Measurements from ENCODE around the gene DGCR6L.
"Not testable (repeated sequence)": the region's sequence is repeated elsewhere in the genome, so short reads cannot be mapped to it uniquely, and the experiment has no call there.

DGCR6L gene

DNA sequence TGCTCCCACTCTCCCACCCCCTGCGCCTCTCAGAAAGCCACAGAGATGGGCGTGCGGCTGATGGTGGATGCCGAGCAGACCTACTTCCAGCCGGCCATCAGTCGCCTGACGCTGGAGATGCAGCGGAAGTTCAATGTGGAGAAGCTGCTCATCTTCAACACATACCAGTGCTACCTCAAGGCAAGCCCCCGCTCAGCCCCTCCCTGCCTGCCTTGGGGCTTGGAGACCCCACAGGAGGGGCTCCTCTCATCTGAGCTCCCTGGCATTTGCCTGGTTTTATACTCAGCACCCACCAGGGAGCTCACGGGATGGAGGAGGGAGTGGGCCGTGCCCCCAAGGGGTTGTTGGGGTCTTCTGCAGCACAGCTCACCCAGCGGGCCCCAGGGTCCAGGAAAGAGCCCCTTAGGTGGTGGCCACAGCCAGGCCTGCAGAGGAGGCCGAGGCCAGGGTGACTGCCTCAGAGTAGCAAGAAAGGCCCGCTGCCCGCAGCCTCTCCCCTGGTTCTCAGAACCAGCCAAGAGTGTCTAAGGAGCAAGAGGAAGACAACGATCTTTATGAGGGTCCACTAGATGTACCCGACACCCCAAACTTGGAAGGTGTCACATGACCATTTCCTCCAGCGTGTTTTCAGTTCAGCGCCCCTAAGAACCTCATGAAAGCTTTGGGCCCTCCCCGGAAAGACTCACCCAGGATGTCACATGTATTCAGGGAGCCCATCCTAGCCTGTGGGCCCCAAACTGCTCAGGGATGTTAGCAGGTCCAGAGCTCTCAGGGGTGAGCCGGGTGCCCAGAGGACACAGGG, 13.0 kb downstream of the DGCR6L start:
- H3K36me3 Mint-ChIP-seq (ENCODE audit: low read depth); H3K27ac Mint-ChIP-seq; H3K9me3 Mint-ChIP-seq; H3K4me1 Mint-ChIP-seq (ENCODE audit: low read depth); H3K27me3 Mint-ChIP-seq (ENCODE audit: low read depth); H3K4me3 Mint-ChIP-seq: not testable (repeated sequence)

DNA sequence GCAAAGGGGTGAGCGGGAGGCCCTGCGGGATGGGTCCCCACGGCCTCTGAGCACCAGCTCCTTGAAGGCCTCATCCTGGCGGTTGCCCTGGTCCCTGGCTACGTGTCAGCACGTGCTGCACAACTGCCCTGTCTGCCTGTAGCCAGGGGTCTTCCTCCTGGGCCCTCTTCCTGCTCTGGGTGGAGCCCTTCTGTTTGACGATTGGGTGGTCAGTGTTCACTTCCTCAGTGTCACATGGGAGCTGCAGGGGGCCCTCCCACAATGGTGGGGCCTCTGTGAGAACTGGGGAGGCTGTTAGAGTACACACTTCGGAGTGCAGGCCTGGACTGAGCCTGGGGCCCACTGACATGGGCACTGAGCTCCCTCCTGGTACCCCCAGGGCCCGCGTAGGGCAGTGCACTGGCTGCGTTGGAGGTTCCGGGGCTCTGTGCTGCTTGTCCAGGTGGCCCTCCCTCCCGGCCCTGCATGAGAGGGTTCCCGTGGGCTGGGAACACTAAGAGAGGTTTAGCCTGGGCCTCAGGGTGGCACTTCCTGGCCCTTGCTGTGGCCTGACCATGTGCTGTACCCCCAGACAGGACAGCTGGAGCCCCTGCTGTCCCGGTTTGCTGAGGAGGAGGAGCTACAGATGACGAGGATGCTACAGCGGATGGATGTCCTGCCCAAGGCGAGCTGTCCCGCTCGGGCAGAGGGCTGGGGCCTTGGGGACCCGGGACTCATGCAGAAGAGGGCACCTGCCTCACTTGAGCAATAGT, 13.8 kb downstream of the DGCR6L start:
- no peaks in the 10 kb centered on the region for H3K9me3 Mint-ChIP-seq
- H3K27me3 Mint-ChIP-seq (ENCODE audit: low read depth) = peaks cover 12% of the 10 kb centered on the region
- H3K36me3 Mint-ChIP-seq (ENCODE audit: low read depth) = no peaks in the 10 kb centered on the region
- H3K27ac Mint-ChIP-seq = no peak overlapping the region
- H3K4me3 Mint-ChIP-seq = no peak overlapping the region
- no peaks in the 10 kb centered on the region for H3K4me1 Mint-ChIP-seq (ENCODE audit: low read depth)

DNA sequence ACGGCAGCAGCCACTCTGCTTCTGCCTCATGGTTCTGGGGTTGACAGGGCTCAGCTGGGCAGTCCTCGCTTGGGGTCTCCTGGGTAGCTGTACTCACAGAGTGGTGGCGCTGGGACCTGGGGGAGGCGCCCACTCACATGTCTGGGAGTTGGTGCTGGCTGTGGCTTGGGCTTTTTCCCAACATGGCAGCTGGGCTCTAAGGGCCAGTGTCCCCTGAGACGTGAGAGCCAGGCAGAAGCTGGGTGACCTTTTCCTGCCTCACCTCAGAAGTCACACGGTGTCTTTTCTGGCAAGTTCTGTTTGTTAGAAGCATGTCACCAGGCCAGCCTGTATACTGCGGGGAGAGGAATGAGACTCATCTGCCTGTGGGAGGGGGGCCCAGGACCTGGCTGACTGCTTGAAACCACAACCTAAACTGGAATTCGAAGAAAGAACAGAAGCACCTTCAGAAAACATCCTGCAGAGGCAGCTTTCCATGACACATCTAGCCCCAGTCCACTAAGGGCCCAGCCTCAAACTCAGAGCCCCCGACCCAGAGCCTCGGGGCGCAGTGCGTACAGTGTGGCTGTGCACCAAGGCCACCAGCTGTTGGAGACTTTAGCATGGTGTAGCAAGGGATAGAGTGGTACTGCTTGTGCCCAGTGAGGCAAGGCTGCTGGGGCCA, 14.5 kb downstream of the DGCR6L start:
- peaks cover 18% of the 10 kb centered on the region for H3K27me3 Mint-ChIP-seq (ENCODE audit: low read depth)
- H3K36me3 Mint-ChIP-seq (ENCODE audit: low read depth); H3K4me1 Mint-ChIP-seq (ENCODE audit: low read depth); H3K27ac Mint-ChIP-seq; H3K4me3 Mint-ChIP-seq; H3K9me3 Mint-ChIP-seq: not testable (repeated sequence)

DNA sequence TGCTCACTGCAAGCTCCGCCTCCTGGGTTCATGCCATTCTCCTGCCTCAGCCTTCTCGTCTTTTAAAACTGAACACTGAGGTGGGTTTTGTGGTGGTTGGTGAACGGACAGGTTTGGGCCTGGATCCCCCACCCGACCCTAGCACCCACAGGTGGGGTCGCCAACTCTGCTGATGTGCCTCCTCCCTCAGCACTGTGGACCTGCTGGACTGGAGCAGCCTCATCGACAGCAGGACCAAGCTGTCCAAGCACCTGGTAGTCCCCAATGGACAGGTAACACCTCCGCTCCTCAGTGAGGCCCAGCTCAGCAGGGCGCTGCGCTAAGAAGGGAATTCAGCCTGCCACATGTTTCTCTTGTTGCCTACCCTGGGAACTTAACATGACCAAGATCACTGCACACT, 15.2 kb downstream of the DGCR6L start:
- H3K9me3 Mint-ChIP-seq = no peaks in the 10 kb centered on the region
- H3K4me3 Mint-ChIP-seq = no peak overlapping the region
- H3K4me1 Mint-ChIP-seq (ENCODE audit: low read depth) = no peaks in the 10 kb centered on the region
- H3K36me3 Mint-ChIP-seq (ENCODE audit: low read depth) = no peaks in the 10 kb centered on the region
- H3K27ac Mint-ChIP-seq = no peak overlapping the region
- peaks cover 18% of the 10 kb centered on the region for H3K27me3 Mint-ChIP-seq (ENCODE audit: low read depth)

GRCh38 chr22:20303229-20303534, 16.7 kb downstream of the DGCR6L start:
- peaks cover 18% of the 10 kb centered on the region for H3K27me3 Mint-ChIP-seq (ENCODE audit: low read depth)
- H3K9me3 Mint-ChIP-seq; H3K27ac Mint-ChIP-seq; H3K4me1 Mint-ChIP-seq (ENCODE audit: low read depth); H3K36me3 Mint-ChIP-seq (ENCODE audit: low read depth); H3K4me3 Mint-ChIP-seq: not testable (repeated sequence)

DNA sequence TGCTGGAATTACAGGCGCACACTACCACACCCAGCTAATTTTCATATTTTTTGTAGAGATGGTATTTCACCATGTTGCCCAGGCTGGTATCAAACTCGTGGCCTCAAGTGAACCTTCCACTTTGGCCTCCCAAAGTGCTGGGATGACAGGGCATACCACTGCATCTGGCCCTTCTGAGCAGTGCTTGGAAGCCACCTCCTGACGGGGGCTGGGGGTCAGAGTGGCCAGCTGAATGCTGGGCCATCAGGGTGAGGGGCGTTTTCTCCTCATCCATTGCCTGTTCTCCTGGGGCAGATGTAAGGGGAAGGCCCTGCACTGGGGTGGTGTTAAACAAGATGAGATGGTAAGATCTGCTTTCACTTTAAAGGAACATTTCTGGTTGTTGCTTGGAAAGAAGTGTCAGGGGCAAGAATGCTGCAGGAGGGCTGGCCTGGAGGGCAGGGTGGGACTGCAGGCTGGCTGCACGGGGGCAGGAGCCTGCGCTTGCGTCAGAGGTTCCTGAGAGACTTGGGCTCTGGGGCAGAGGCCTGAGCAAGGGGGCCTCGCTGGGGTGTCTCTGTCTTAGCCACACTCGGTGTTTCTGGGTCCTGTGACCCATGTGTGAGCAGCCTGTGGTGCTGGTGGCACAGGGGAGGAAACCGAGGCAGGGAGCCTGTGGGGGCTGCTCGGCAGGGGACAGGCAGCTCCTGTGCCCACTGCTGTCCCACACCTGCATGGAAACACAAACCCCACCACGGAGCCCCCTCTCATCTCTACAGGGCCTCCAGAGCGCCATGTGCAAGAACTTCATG, 17.2 kb downstream of the DGCR6L start:
- no peaks in the 10 kb centered on the region for H3K36me3 Mint-ChIP-seq (ENCODE audit: low read depth)
- H3K4me1 Mint-ChIP-seq (ENCODE audit: low read depth) = peaks cover 3% of the 10 kb centered on the region
- H3K27me3 Mint-ChIP-seq (ENCODE audit: low read depth) = peaks cover 22% of the 10 kb centered on the region
- H3K4me3 Mint-ChIP-seq = no peak overlapping the region
- H3K27ac Mint-ChIP-seq = no peak overlapping the region
- H3K9me3 Mint-ChIP-seq = no peaks in the 10 kb centered on the region

GRCh38 chr22:20299746-20300136, 20.1 kb downstream of the DGCR6L start:
- H3K9me3 Mint-ChIP-seq = no peaks in the 10 kb centered on the region
- H3K4me1 Mint-ChIP-seq (ENCODE audit: low read depth) = peaks cover 3% of the 10 kb centered on the region
- peak overlapping the region; percentile 51 for H3K4me3 Mint-ChIP-seq
- H3K36me3 Mint-ChIP-seq (ENCODE audit: low read depth) = no peaks in the 10 kb centered on the region
- no peak overlapping the region for H3K27ac Mint-ChIP-seq
- H3K27me3 Mint-ChIP-seq (ENCODE audit: low read depth) = peaks cover 31% of the 10 kb centered on the region

DNA sequence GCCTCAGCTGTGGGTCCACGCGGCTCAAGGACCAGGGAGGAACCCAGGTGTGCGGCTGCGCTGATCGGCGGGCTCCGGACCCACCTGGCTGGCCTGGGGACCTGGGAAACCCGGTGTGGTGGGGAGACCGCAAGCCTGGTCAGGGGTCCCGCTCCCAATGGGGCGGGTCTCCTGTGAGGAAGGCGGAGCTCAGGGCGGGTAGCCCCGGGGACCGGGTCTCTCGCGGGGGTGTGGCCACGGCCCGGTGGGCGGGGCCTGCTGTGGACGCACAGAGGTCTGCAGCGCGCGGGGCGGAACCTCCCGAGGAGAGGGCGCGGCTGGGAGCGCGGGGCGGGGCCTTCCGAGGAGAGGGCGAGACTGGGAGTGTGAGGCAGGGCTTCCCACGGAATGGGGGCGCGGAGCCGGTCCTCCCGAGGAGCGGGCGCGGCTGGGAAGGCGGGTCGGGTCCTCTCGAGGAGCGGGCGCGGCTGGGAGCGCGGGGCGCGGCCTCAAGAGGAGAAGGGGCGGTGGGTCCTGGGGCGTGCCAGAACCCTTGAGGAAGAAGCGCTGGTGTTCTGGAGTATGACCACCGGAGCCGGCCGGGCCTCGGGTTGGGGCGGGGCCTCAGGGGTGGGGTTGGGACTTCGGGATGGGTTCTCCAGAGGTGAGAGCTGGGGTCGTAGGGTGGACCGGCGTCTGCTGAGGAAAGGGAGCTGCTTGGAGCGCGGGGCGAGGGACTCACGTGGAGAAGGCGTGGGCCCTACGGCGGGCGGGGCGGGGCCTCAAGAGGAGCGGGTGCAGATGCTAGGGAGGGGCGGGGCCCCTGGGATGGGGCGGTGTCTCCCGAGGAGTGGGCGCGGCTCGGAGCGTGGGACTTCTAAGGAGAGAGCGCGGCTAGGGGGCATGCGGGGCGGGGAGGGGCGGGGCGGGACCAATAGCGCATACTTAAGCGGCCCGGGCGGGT, 20.8 kb downstream of the DGCR6L start:
- Mint-ChIP-seq H3K4me1 (ENCODE audit: low read depth) (peaks cover 3% of the 10 kb centered on the region), H3K4me3 (peak overlapping the region; percentile 74), H3K9me3 (no peaks in the 10 kb centered on the region)

GRCh38 chr22:20298110-20298802, 21.6 kb downstream of the DGCR6L start:
- H3K4me1 Mint-ChIP-seq (ENCODE audit: low read depth) = peaks cover 3% of the 10 kb centered on the region
- H3K27ac Mint-ChIP-seq = no peak overlapping the region
- H3K36me3 Mint-ChIP-seq (ENCODE audit: low read depth) = no peaks in the 10 kb centered on the region
- no peaks in the 10 kb centered on the region for H3K9me3 Mint-ChIP-seq
- H3K27me3 Mint-ChIP-seq (ENCODE audit: low read depth) = peaks cover 31% of the 10 kb centered on the region
- peak overlapping the region; percentile 69 for H3K4me3 Mint-ChIP-seq

More for the DNA sequence above, 20.8 kb downstream of the DGCR6L start:
- H3K27ac Mint-ChIP-seq = peak overlapping the region; percentile 11
- peaks cover 31% of the 10 kb centered on the region for H3K27me3 Mint-ChIP-seq (ENCODE audit: low read depth)
- H3K36me3 Mint-ChIP-seq (ENCODE audit: low read depth) = no peaks in the 10 kb centered on the region

- Mint-ChIP-seq H3K4me1 (ENCODE audit: low read depth) (peaks cover 3% of the 10 kb centered on the region), H3K9me3 (no peaks in the 10 kb centered on the region), H3K36me3 (ENCODE audit: low read depth) (no peaks in the 10 kb centered on the region), H3K27me3 (ENCODE audit: low read depth) (peaks cover 28% of the 10 kb centered on the region), H3K4me3 (peak overlapping the region; percentile 69), H3K27ac (no peak overlapping the region)
Observed at GRCh38 chr22:20297414-20298109, 22.3 kb downstream of the DGCR6L start.

GRCh38 chr22:20296598-20296997, 23.3 kb downstream of the DGCR6L start:
- H3K9me3 Mint-ChIP-seq = no peaks in the 10 kb centered on the region

DNA sequence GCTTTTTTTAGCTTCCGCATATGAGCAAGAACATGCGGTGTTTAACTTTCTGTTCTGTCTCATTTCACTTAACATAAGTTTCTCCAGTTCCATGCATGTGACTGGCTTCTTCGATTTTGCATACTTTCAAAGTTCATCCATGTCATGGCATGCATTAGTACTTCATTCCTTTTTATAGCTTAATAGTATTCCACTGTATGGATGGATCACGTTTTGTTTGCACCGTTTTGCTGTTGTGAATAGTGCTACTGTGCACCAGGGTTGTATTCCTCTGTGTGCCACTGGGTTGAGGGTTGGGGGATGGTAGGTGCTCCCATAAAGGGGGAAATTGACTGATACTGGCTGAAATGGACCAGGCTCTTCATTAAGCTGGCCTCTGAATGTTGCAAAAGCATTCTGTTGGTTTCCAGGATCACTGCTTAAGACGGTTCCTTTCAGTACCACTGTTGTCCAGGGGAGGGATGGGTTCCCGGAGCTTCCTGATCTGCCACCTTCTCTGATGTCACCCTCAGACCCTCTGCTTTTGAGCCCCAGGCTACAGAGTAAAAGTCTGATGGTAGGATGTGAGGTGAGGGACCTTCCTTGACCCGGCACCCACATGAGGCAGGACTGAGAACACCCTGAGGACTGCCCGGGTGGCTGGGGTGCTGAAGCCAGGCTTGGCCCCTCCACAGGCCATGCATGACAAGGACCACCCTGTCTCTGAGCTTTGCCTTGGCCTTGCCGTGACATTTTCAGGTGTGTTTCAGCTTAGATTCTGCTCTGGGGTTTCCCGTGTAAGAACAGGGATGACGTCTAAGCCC, 24.4 kb downstream of the DGCR6L start:
- no peak overlapping the region for H3K4me3 Mint-ChIP-seq
- peaks cover 13% of the 10 kb centered on the region for H3K27me3 Mint-ChIP-seq (ENCODE audit: low read depth)
- H3K27ac Mint-ChIP-seq = no peak overlapping the region
- no peaks in the 10 kb centered on the region for H3K9me3 Mint-ChIP-seq
- H3K36me3 Mint-ChIP-seq (ENCODE audit: low read depth) = no peaks in the 10 kb centered on the region
- peaks cover 3% of the 10 kb centered on the region for H3K4me1 Mint-ChIP-seq (ENCODE audit: low read depth)

More at GRCh38 chr22:20296598-20296997, 23.3 kb downstream of the DGCR6L start:
- H3K36me3 Mint-ChIP-seq (ENCODE audit: low read depth) = no peaks in the 10 kb centered on the region
- H3K4me1 Mint-ChIP-seq (ENCODE audit: low read depth) = peaks cover 3% of the 10 kb centered on the region
- H3K27ac Mint-ChIP-seq = no peak overlapping the region
- H3K4me3 Mint-ChIP-seq = no peak overlapping the region
- H3K27me3 Mint-ChIP-seq (ENCODE audit: low read depth) = peaks cover 24% of the 10 kb centered on the region

All from T-helper 1 cell treated with Interleukin-12 subunit alpha and Interleukin-12 subunit beta and Interleukin-4 antibody, amounts not matched to agents 30 μg/mL and 1 μg/mL, for 36 hours (primary cell).